Subcutaneous adipose tissue (tissue), 4 donors: Measurements from ENCODE around the gene DOCK4. TPM values are rescaled to one million over a fixed set of nuclear protein-coding genes. Genes with fewer than 3 reads are reported as not detected.

Source experiments
- total RNA-seq, 4 donors: library from RNA; depleted of rRNA; stranded (reverse); fragments of >200 nt; gene quantifications; one replicate each; pipeline ENCODE4 v1.1.0, GENCODE V29; 2016
- TF ChIP-seq, protein P1 (sequence below): fragments of 450-650 bp; IDR thresholded peaks from one replicate; pipeline ENCODE4 v1.5.1; 2016; ENCODE audit warnings: low read depth, mild to moderate bottlenecking, control low read depth, antibody characterized with exemption, moderate library complexity

Gene DOCK4
- total RNA-seq, 4 donors from 2014 or later: 44.3 to 59.3 (median 52.5) TPM

DNA sequence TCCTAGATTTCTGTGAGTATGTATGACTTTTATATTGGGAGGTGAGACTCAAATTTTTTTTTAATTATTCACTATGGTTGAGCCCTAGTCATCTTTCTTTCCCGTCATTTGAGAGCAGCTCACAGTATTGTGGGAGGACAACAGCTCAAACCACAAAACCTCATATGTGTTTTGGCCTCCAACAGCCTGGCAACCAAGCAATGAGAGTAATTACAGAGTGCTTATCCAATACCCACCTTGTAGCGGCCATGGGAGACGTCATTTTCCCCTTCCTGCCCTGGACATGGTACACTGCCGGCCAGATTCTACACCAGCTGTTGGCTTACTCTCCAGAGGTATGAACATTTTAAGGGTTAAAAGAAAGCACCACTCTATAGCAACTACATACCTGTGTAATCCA, 49.1 kb downstream of the DOCK4 start:
- TF ChIP-seq, protein P1, sequence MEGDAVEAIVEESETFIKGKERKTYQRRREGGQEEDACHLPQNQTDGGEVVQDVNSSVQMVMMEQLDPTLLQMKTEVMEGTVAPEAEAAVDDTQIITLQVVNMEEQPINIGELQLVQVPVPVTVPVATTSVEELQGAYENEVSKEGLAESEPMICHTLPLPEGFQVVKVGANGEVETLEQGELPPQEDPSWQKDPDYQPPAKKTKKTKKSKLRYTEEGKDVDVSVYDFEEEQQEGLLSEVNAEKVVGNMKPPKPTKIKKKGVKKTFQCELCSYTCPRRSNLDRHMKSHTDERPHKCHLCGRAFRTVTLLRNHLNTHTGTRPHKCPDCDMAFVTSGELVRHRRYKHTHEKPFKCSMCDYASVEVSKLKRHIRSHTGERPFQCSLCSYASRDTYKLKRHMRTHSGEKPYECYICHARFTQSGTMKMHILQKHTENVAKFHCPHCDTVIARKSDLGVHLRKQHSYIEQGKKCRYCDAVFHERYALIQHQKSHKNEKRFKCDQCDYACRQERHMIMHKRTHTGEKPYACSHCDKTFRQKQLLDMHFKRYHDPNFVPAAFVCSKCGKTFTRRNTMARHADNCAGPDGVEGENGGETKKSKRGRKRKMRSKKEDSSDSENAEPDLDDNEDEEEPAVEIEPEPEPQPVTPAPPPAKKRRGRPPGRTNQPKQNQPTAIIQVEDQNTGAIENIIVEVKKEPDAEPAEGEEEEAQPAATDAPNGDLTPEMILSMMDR: no peak

DNA sequence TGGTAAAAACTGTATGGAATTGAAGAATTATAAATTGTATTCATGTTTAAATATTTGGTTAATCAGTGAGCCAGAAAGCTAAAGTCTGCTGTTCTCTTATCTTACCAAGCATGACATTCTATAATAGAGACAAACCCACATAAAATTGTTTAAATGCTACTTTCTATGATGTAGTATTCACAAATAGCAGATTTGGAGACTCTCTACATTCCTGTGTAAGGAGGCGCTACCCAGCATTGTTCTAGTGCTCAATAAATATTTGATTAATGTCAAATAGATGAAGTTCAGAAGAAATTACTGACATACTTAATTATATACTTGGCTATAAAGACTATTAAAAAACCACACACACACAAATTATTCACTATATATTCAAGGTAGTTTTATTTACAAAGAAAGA, 49.8 kb downstream of the DOCK4 start:
- TF ChIP-seq, protein P1: no peak

DNA sequence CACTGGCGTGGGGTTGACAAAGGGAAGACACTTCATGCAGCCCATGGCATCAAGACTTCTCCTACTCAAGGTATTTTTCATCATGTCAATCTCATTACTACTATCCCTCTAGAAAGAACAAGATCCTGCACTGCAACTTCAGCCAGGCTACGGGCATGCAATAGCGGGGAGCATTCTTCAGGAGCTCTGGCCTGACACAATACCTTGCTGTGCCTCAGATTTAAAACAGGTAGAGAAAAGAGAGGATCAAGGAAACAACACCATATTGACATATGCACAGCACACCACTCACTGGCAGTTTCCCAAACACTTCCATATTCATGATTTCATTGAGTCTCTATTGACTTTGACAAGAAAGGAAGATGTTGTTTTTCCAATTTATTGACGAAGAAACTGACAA, 51.5 kb downstream of the DOCK4 start:
- TF ChIP-seq, protein P1: no peak

DNA sequence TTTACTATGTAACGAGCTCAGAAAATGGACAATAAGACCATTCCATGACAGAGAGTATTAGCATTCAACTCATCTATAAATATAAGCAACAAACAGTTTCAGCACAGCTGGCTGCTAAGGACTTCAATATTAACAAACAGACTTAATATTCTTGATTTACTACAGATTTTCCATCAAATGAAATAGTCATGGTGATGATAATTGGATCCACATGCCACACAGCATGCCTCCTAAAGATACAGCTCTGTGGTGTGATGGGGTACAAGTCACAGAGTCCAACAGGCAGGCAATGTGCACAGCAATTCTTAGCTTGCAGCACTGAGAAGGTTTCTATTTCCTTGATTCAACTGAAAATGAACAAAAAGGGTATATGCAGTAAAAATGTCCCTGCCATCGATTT, 54.0 kb downstream of the DOCK4 start:
- TF ChIP-seq, protein P1: no peak

DNA sequence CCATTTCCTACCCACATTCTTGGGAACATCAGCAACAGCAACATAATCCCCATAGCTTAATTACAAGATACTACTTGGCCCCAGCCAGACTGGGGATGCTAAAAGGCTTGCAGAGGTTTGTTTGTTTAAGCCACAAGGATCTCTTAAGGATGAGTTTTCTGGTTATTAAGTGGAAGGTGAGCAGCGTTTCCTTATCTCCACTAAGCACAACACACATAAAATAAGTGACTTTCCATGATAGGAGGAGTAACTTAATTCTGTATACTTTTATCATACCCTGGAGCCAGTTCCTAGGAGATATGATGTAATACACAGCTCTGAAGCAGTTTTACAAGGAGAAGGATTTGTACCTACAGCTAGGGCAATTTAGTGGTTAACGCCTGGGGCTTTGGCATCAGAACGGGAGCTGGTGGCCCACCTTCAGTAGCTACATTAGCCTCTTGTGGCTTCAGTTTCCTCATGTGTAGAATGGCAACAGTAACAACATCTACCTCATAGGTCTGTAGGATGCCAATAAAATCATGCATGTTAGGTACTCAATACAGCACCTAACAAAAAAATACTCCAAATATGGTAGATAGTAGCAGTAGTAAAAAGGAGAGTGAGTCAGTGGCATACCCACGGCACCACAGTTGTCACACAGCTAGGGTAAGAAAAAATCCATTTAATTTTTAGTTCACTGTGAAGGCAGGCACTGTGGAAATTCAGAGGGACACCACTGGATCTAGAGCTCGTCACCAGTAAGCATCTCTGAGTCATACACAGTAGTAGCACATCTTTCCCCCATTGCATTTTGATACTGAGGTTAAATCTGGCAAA, 55.2 kb downstream of the DOCK4 start:
- TF ChIP-seq, protein P1: no peak

DNA sequence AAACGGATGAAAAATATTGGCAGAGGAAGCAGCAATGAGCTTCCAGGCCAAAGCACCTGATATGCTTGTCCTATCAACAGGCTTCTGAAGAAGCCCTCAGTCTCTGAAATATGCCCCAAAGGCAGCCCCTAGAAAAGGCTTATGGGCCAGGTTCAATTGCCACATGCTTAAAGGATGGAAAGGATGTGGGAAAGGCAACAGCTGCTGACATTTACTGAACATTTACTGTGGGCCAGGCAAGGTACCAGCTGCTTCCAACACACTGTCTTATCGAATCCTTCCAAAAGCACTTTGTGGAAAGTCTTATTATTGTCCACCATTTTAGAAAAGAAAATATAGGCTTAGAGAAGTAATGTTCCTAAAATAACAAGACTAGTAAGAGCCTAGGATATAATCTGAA, 56.5 kb downstream of the DOCK4 start:
- TF ChIP-seq, protein P1: no peak

DNA sequence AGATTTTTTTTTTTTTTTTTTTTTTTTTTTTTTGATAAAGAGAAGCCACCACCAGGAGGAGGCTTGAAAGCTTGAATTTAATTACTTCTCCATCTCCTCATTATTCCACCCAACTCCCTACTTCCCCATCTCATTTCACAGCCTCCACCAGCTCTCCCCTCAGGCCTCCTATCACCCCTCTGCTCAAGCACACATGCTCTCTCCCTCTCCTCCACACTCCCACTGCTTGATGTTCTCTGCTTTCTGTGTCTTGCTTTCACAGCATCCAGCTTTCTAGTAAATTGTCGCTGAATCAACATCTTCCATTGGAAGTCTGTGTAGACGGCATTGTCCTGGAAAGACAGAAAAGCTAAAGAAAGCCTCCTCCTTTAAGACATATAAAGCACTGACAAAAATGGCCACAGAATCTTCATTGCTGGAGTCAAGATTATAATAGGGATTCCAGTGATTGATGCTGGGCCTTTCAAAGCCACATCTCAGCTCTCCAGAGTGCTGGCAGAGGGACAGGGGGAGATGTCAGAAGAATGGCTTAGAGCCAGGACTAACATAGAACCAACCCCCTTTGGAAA, 58.3 kb downstream of the DOCK4 start:
- TF ChIP-seq, protein P1: no peak
